Limb (tissue), 2 donors: ENCODE measurements around the gene FKBP15.
"Not testable (repeated sequence)": the region's sequence is repeated elsewhere in the genome, so short reads cannot be mapped to it uniquely, and the experiment has no call there.

Experiments used
- DNase-seq, 2 donors: peaks; one replicate each; pipeline ENCODE4 v3.0.0-alpha.2; 2016; ENCODE audit errors: extremely low spot score in 2 of 2

FKBP15 gene

DNA sequence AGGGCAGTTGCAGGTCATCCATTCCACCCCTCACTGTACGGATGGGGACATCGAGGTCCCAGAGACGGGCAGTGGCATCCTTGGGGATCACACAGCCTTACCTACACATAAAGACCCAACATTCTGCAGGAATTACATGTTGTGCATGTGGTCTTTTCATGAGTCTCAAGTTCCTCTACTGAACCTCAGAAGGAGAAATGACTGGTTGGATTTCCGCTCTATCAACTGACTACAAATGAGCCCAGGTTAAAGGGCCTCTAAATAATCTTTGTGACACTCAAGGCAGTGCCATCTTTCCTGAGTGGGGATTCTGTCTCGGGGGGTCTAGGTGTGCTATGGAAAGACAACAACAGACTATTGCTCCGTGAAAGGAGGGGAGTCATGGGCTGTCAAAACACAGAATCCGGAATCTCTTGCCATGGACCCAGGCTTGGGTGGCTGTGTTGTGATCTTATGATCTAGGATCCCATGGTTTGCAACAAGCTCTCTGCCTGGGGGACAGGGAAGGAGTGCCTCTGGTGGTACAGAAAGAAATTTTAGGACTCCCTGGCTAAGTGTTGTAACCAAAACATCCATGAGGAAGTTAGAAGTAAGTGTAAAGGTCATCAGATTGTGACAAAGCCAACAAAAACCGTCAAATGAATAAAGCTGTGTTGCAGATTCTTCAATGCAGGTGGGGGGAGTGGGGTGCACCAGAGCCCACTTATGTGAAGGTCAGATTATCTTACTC, 72.1 kb downstream of the FKBP15 start:
- no peak for DNase-seq

DNA sequence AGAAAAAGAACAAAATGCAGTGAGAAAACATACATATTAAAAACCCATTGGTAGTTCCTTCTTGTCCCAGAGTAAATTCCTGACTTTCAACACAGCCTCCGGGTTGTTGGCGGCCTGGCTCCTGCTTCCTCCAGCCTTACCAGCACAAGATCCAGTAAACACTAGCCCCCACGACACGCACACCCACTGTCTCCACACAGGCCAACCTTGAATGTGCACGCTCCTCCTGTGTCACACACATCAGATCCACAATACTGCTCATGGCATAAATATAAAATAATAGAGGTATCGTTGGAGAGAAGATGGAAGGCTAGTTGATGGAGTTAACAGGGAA, 72.7 kb downstream of the FKBP15 start:
- DNase-seq = no peak

DNA sequence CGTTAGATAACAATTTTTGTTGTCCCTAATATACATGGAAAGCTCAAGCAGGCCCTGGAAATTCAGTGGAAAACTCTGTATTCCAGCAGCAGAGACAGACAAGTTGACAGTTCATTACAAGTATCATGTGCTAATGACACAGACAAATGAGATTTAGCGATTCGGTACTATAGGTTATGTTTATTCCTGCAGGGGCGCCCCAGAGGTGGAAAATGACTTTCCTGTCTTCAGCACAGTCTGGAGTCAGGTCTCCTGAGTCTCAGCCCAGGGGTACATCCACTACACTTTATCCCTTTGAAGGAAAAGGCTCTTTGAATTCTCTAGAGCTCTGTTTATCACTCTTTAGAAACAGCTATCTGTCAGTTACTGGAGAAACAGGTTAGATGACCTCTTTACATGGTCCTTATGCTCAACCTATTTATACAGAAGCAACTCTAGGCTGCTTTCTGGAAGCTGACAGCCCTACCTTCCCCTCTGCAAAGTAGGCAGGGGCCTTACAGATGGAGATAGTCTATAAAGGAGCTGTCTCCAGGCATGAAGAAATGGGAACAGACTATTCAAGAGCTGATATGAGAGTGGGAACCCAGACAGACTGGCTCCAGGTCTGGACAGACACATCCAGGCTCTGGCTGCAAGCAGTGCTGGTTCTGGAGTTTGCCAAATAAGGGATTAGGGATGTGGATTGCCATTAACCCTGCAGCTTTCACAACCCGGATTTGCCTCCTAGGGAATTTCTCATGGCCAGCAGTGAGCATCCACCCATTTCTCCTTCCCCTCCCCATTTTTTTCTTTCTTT, 77.4 kb downstream of the FKBP15 start:
- DNase-seq = no peak

DNA sequence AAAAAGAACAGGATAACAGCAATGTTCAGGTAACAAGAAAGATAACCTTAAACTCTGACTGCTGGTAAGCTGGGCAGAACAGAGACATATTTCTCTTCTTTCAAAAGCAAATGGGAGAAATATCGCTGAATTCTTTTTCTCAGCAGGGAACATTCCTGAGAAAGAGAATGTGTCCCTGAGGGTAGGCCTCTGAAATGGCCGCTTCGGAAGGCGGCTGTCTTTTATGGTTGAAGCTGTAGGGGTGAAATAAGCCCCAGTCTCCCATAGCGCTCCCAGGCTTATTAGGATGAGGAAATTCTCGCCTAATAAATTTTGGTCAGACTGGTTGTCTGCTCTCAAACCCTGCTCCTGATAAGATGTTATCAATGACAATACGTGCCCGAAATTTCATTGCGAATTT, 80.2 kb downstream of the FKBP15 start:
- DNase-seq = not testable (repeated sequence)

DNA sequence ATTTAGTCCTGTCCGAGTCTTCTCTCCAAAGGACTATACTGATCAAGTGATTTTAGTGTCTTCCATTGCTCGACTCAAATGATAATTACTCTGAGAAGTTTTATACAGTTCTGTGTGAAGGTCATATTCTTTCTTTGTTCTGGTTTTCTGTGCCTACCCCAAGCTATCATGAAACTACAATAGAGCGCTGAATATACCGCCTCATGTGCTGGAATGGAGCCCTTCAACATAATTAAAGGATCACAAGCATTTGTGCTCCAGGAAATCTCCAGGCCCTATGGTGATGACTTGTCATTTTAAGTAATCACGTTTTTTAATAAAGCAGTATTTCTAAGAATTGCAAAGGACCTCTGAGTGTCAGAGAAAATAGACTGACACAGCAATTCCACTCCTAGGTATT, 81.1 kb downstream of the FKBP15 start:
- DNase-seq = no peak

DNA sequence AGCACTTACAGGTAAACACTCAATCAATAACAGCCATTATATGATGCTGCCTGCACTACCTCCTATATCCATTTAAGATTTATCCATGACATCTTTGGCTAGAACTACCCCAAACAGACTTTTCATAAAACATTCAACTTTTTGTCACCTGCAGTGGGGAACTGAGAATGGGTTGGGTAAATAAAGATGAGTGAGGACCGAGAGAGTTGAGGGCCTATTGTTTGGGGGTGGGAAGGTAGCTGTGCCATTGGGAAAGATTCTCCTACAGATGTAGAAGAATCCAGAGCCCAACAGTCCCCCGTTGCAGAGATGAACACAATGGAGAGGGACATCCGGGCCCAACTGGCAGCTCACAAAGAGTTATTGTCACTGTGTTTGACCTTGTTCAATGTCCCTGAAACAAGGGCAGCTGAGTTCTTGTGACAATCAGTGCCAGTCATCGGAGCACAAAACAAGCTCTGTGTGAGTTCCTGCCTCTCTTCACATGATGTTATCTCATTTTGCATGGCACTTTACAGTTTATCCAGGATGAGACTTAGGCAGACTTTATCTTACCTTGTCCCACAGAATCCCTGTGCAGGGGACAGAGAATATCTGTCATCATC, 81.8 kb downstream of the FKBP15 start:
- DNase-seq = no peak

DNA sequence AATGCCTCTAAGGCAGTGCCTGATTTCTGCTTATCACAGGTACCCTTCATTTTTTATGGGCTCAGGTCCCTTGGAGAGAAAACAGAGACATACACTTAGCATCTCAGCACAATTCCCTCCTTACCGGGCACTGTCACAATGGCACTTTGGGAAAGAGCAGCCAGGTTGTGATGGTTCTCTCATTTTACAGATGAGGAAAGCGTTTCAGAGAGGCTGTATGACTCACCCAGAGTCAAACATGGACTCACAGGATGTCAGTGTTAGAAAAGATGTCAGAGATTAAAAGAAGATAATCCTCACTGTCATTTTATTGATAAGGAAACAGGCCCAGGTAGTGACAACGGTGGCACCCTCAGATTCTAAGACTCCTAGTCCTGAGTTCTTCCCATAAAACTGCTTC, 82.3 kb downstream of the FKBP15 start:
- DNase-seq = no peak

DNA sequence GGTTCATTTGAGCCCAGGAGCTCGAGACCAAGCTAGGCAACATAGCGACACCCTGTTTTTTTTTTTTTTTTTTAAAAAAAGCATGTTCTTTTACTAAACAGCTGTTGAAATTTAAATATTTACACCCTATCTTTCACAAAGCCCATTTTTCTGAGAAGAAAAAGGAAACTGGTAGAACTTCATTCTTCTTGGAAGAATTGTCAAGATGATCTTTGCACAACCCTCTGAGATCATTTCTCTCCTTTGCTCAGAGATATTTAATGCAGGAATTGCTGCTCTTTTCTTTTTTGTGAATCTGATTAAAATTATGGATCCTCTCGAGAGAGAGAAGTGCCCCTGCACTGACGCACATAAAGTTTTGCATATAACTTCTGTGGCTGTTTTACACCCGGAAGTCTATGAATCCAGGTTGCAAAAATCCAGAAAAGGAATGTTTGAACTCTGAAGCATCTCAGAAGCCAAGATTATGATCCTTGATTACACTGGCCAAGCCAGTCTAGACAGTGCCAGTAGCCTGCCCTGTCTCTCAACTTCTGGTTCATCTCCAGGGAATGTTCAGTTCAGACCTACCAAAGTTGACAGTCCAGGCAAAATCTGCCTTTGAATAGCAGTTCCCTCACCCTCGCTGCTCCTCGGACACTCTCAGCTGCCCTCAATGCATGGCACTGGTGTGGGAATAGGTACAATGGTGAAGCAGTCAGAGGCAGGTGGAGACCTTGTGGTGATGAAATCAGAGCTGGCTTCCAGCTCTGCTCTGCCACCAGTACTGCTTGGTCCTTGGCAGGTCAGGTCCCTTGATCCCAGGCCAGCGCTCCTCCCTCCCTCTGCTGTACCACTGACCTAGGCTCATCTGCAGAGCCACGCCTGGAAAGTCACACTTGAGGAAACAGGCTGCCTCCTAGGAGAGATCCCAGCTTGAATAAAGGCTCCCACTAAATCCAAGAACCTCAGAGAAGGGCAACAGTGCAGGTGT, 83.6 kb downstream of the FKBP15 start:
- DNase-seq = no peak

DNA sequence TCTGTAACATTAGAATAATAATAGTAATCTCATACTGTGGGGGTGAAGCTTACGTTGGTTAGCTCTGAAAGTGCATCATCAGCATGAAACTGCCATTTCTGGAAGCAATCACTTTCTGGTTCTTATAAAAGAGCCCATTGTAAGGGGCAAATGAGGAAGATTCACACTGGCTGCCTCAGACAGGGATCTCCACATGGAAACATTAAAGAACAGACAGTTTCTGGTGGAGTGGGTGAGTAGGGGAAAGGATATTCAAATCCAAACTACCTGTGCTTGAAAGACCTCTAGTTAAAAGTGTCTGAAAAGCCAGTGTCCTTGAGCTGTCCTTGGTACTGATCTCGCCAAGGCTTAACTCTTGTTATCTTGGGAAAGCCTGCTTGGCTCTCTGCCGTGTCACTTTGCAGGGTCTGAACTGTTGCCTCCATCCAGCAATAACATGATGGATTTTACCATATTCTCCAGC, 89.4 kb downstream of the FKBP15 start:
- DNase-seq = peak in 1 of 2 donors; percentile 20

DNA sequence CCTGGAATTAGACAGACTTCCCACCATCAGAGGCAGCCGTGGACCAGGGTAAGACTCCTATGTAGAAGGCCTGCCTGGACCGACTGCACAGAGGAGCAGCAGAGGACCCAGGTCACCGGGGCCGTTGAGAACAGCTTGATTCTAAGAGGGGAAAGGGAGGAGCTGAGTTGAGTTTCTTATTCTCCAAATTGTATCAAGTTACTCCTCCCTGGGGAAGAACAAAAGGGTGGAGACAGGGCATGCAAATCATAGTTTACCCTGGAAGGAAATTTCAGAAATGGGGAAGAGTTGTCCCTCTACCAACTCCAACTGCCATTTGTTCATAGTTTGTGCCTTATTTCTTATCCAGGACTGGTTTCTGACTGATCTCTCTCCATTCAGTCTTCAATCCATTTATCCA, 91.2 kb downstream of the FKBP15 start:
- DNase-seq = no peak

DNA sequence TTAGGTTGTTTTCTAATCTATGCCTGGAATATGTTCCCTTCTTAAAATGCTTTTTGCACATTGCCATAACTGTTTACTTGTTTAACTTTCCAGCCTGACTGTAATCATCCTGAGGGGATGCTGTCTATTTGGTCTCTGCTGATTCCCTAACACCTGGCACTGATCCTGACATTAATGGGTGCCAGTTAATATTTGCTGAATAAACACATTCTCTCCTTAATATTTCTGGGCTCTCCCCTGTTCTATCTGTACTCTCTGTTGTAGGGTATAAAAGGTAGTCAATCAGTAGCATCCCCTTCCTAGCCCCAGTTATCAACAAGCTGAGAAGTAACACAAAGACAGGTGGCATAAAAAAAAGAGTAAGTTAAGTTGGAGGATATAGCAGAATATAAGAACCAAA, 91.6 kb downstream of the FKBP15 start:
- DNase-seq = no peak

DNA sequence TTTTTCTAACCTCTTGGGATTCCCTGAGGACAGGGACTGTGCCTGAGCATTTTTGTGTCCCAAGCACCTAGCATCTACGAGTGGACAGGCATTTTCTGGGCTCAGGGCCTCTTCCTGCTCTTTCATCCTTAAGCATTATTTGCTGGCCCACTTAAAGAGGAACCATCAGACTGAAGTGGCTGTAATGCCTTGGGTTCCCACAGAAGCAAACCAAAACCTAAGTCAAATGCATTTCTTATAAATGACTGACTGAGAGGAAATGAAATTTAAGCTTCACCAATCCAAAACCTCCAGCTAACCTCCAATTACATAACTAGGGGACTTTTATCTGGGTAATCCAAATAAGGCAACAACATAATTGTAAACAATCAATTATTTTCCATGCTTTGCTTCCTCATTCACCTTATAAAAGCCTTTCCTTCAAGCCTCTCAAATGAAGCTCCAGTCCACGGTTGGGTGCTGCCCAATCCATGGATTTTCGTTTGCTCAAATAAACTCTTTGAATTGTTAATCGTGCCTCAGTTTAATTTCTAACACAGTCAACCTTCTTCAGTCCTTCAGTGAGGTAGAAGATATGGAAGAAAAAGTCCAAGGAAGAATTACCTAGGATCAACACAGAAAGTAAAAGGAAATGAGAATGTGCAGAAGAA, 95.6 kb downstream of the FKBP15 start:
- DNase-seq = no peak

DNA sequence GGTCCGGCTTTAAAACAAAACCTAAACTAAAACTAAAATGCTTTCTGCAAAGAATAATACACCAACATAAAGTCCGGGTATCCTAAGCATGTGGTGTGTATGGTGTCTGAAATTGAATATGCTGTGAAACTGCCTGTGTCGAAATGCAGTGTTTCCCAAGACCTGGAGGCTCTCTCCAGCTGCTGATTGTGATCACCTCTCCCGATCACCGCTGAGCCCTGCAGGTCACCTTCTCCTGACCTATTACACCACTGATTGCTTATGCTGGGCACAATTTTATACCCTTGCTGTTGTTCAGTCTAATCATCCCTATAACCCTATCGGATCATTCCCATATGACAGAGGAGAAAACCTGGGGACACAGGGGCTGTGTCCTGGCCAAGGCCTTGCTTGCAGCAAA, 102.2 kb downstream of the FKBP15 start:
- DNase-seq = not testable (repeated sequence)
